Measurements from ENCODE around the gene SRGAP2.
"Not testable (repeated sequence)": the region's sequence is repeated elsewhere in the genome, so short reads cannot be mapped to it uniquely, and the experiment has no call there.

SRGAP2 gene

DNA sequence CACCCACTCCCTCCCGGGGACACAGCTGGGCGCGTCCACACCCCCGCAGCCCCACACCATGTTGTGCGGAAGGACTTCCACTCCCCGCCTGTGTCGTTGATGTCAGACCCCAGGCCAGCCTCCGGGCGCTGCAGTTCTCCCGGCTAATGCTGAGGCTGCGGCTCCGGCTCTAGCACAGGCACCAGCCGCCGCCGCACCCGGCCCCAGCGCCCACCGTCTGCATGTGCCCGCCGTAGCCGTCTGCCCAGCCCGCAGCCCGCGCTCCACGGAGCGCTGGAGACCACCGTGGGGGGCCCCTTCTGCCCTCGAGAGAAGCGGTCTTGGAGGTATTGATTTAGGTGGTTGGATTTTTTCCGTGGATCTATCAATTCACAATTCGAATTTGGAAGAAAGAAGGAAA lies 2.2 kb downstream of the SRGAP2 start:
- DNase-seq (ENCODE audit: low spot score), result not testable (repeated sequence)

DNA sequence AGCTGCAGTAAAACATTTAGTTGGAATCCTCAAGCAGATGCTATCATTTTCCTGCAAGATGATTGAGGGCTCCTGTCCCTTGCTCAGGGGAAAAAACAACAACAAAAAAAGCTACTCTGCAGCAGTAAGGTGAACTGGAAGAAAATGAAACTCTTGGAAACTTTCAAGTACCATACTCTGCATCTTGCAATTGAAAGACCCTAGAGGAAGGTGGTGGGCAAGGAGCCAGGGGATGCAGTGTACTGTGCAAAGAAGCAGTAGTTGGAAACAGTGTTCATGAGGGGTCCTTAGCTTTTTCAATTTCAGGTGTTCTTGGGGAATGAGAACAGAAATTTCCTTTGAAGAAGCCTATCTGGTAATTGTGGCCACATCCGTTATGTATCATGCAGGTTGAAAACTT lies 7.5 kb downstream of the SRGAP2 start:
- not testable (repeated sequence) for DNase-seq (ENCODE audit: low spot score)

DNA sequence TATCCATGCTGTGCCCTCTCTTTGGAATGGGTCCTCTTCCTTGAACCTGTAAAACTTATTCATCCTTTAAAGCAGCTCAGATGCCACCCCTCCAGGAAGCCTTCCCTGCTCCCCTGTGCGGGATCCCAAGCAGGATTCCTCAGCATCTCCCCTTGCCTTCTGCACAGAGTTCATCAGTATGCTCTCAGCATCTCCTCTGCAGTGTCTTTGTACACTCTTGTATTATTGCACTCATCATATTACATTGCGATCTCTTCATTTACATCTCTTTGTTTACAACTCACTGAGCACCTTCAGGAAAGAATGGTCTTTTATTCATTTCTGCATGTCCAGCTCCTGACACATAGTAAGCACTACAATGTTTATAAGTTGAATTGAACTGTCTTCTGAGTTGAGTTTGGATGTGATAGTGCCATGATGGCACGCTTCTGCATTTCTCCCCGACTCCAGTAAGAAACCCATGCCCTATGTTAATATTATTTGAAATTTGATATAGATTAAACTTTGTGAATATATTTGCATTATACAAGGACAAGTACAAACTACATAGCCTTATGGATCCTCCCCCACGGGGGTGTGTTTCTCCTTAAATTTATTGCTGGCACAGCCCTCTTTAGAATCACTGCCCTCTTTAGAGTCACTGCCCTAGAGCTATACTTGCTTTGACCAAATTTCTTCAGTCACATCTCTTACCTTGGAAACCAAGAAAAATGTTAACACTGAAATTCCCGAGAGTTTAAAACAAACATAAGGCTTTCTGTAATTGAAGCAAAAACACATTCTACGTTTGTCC lies 12.5 kb downstream of the SRGAP2 start:
- DNase-seq (ENCODE audit: low spot score), result not testable (repeated sequence)

DNA sequence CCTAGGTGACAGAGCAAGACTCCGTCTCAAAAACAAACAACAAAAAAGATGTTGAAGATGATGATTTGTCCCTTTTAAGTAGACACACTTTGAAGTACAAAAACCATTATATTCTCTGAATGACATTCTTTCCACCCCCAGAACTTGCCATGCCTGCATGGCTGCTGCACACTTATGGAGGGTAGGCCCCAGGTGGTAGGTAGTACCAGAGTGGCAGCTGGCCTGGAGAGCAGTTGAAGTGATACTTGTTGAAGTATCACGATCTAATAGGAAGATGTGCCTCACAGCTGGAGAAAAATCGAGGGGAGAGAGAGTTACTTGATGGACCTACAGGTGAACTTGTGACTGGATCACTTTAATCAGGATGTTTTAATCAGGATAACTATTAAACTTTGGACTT lies 14.9 kb downstream of the SRGAP2 start:
- not testable (repeated sequence) for DNase-seq (ENCODE audit: low spot score)

DNA sequence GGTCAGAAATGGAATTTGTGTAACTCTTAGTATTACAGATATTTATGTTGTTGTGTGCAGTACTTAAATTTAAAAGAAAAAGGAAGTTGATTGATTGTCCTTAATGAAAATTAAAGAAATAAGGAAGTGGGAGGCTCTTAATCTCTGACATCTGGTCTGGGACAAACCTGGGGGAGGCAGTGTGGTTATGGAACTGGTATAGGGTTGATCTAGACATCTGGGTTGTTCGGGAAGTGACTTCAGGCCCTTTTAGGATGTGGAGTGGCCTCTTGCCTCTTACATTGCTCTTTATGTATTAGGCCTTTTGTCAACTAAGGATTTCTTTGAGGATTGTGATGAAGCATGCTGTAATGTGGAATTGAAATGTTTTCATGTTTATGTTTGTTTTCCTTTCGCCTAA lies 15.4 kb downstream of the SRGAP2 start:
- DNase-seq (ENCODE audit: low spot score), result not testable (repeated sequence)

DNA sequence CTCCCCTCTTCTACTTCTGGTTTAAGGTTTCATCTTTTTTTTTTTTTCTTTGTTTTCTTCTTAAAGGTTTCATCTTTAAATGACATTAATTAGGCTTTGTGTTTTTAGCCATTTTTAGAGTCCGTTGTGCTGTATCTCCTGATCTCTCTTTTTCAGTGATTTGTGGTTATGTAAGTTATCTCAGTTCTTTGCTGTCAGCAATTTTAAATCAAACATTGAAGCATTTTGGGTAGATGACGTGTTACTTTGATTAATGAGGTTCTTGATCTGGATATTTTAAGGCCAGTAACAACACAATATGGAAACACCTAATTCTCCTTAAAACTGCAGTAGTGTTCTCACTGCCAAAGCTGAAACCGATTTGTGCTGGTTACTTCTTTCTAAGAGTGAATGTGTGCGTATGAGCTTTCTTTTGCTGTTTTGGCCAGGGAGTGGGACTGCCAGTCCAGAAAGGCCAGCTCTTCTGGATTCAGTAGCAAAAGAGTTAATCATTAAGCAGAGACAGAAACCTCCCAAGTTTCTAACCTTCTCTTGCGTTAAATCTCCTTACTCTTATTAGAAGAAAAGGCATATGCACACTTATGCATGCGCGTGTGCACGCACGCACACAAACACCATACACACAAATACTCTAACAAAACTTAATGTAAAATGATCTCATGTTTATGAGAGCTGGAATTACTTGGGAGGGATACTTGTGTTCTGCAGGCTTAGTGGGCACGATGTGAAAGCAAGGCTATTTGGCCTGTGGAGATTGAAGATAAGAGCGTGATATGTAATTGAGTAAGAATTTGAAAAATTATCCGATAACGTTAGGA lies 16.4 kb downstream of the SRGAP2 start:
- DNase-seq (ENCODE audit: low spot score), result not testable (repeated sequence)

DNA sequence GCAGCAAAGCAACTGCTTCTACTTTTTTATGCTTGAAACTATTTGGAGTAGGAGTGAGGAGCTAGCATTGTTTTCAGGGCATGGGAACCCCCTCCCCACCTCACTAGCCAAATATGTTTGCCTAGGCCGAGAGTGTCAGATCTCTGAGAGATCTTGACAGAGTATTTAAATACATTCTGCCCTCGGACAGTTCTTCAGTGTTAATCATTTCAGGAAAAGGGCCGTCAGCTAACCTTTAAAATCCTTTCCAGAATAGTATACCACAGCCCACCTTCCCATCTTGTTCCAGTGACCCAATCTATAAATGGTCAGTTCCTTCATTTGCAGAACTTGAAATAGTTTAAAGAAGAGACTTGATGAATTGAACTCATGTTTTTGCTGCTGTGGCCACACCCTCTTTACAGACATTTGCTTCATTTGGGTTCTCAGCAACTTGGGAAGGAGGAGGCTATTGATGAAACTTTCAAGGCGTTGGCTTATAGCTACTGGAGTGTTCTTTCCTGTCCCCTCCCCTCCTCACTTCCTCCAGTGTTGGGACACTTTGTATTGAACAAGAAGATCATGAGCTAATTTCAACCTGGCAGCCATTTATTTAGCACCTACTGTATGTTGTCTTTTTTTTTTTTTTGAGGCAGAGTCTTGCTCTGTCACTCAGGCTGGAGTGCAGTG lies 17.1 kb downstream of the SRGAP2 start:
- DNase-seq (ENCODE audit: low spot score), result not testable (repeated sequence)

DNA sequence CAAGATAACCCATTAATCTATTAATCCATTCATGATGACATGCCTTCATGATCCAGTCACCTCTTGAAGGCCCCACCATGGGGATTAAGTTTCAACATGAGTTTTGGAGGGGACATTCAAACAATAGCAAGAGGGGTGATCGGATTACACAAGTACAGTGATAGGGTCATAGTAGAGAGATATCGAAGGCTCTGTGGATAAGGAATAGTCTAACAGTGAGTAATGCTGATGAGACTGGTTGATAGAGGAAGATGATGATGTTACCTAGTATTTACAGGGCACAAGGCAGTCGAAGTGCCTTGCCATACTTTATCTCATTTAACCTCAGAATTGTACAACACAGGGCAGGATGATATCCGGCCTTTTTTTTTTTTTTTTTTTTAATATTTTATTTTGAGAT lies 18.2 kb downstream of the SRGAP2 start:
- DNase-seq (ENCODE audit: low spot score), result not testable (repeated sequence)

DNA sequence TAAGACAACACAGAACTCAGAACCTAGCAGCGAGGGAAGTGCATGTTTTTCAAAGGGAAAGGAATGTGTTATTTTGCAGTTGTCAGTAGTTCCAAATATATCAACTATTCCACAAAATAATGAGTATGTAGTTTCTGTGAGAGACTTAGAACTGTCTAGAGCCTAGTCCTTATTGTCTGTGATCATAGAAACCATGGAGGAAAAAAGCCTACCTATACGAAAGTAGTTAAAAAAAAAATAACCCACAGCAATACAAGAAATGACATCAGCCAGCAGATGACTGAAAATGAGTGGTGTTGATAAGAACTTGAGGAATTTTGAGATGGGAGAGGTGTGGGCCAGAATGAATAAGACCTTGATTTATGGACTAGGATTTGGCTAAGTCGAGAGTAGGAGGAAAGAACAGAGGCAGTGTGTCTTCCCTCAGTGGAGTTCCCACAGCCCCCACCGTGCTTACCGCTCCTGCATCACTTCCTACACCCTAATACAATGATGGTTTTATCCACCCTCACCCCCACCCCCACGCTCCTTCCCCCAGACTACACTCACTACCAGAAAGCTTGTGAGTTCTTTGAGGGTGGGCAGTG lies 20.9 kb downstream of the SRGAP2 start:
- DNase-seq (ENCODE audit: low spot score), result not testable (repeated sequence)

DNA sequence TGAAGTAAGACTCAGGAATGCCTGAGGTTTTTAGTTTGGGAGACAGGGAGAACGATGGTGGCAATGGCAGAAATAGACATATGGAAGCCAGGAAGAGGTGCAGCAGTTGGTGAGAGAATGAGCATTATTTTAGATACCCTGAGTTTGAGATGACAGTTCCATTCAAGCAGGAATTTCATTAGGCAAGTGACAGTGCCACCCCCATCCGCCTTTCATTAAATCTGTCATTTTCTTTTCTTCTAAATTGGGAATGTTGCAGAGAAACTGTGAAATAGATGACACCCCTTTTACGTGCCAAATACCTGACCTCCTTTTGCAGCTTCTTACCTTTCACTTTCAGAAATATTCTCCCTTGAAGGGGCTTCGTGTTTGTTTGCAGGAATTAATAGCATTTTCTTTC lies 22.0 kb downstream of the SRGAP2 start:
- not testable (repeated sequence) for DNase-seq (ENCODE audit: low spot score)

DNA sequence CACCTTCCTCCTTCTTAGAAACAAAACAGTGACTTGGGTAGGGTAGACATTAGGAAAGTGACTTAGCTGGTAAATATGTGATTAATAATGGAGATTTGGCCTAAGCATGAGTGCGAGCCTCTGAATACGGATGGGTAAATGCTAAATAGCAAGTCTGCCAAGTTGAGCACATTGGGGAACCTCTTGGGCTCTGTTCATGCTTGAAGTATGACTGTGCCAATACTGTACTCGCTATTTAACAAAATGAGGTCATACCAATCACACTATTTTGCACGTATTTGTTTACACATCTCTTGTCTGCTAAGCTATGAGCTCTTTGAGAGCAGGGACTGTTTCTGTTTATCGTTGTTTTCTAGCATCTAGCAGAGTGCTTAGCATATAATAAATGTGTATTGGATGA lies 23.5 kb downstream of the SRGAP2 start:
- DNase-seq (ENCODE audit: low spot score), result not testable (repeated sequence)

DNA sequence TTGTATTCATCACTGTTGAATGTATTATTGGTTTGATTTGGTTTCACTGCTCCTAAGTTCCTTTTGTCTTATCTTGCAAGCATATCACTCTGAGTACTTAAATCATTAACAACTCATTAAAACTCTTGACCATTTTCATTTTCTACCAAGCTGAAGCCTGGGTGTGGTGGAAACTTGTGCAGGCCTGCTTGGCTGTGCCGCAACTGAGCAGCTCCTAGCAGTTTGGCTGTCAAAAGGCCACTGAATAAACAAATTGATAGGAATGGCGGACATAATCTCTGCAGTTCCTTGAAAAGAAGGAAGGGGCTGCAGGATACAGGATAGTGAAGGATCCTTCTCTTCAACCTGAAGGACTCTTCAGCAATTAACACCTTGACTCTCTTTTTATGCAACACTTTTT lies 25.9 kb downstream of the SRGAP2 start:
- not testable (repeated sequence) for DNase-seq (ENCODE audit: low spot score)

DNA sequence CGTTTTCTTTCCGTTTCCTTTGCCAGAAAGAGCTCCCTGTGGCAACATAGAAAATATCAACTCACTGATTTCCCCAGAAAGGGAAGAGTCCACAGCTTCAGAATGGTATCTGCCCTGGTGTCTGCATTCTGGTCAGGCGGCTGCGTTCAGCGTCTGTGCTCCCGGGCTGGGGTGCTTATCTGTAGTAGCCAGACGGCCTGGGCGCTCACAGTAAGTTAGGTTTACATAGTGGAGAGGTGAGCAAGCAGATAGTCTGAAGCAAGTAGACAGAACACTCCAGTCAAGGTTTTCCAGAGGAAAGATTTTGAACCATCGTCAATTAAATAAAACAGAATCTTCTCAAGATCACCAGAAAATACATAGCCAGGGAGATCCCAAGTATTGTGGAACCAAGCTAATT lies 28.6 kb downstream of the SRGAP2 start:
- not testable (repeated sequence) for DNase-seq (ENCODE audit: low spot score)

DNA sequence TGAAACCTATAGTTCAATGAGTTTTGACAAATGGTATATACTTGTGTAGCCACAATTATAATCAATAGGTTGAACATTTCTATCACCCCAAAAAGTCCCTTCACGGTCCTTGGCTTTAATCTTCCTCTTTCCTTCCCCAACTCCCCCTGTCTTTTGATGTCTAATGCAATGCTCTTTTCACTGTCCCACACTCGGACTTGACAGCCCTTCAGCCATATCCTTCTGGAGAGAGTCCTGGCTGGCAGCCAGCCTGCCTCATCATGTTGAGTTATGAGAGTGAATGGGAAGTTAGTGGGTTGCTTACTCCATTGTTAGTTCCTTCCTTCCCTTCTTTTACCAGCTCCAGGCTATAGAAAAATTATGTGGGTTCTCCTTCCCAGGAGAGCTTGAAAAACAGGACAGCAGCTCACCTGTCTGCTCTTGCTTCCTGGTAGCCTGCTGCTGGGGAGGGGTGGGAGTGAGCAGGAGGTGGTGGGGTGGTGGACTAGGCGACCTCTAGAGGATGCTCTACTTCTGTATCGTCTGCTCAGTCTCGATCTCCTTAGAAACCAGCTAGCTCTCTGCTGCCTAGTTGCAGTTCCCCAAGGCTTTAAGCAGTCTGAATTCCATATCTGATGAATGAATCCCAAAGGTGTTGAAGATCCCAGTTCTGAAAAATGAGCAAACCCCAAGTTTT lies 29.8 kb downstream of the SRGAP2 start:
- not testable (repeated sequence) for DNase-seq (ENCODE audit: low spot score)

DNA sequence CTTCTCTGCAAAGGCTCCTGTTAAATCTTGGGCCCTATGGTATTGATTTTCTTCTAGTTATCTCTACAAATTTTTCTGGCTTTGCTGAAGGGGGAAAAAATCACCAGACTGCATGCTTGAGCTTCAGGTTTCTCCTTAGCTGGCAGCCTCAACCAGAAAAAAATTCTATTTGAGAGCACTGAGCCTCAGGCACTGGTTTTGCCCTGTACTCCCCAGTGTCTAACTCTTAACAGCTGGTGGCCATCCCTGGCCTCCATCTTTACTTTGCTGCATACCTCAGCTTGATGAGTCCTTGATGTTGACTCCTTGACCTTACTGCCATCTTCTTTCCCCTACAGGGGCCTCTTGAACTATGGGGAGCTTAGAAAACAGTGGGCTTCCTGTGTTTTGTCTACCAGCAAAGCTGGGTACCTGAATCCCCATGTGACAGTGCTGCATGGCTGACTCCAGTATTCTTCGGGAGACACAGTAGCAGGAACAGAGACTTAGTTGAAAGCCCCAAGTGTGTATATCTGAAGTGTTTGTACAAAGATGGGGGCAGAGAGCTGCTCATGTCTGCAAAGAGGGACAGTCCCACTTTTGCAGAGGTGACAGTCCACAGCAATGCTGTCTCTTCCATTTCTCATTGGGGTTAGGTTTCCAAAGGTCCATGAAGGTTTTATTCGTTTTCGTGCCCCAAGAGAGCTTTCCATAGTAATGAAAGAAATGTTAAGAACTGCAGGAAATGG lies 31.0 kb downstream of the SRGAP2 start:
- not testable (repeated sequence) for DNase-seq (ENCODE audit: low spot score)

DNA sequence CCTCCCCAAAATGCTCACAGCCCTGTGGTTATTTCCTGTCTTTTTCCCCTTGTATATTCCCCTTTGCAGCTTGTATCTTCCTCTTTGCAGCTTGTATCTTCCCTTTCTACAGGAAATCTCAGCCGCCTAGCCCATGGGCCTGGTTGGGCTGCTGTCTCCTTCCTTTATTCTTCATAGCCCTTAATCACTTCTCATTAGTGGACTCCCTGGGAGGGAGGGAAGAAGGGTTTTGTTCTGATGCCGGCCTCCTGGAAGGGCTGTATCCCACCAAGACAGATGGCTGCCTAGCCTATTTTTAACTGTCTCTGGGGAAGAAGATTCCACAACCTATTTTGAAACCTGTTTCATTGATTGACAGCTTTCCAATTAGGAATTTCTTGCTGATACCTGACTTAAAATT lies 31.8 kb downstream of the SRGAP2 start:
- not testable (repeated sequence) for DNase-seq (ENCODE audit: low spot score)

DNA sequence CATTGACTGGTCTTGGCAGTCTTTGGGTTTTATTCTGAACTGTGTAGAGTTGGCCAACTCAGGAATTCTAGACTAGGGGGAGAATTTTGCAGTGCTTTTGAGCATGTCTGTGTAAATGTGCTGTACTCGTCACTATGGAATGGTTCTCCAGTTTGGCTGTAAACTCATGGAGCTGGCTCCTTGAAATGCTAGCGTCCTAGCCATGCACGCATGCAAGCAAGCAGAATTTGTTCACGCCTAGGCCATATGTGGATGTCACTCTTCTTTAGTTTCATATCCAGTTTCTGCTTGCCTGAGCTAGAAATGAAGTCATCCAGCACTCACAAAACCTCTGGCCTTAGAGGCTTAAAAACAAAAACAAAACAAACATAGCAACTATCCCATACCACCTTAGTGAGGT lies 36.9 kb downstream of the SRGAP2 start:
- DNase-seq (ENCODE audit: low spot score), result not testable (repeated sequence)

DNA sequence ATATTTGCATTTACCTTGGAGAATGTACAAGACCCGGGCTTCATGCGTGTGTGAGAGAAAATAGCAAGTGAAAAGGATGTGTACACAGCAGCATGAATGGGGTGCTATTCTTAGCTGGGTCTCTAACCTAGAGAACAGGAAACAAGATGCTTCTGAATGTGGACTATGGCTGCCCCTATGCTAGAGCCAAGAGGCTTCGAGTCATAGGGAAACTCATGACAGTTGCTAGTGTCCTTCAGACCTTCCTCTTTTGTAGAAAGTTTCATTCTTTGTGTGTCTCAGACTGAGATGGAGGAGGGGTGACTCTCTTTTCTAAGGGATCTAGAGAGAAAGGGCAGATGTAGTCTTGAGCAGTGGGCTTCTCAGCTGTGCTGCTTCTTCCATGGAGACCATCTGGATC lies 40.0 kb downstream of the SRGAP2 start:
- DNase-seq (ENCODE audit: low spot score), result not testable (repeated sequence)

DNA sequence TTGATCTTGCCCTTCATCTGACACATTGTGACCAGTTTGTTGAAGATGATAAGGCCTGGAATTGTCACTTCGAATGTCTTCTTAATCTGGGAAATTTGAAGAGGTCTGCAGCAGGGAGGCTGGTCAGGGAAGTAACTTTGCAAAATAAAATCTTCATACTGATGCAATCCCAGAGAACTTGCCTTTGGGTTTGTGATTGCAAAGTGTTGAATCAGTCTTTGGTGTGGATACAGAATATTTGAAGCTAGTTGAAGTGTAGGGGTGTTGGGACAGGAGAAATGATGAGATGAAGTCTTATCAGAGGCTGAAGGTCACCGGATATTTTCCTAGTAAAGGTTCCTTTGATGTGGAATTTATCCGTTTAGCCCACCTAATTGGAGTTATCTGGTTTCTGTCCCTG lies 42.1 kb downstream of the SRGAP2 start:
- not testable (repeated sequence) for DNase-seq (ENCODE audit: low spot score)

DNA sequence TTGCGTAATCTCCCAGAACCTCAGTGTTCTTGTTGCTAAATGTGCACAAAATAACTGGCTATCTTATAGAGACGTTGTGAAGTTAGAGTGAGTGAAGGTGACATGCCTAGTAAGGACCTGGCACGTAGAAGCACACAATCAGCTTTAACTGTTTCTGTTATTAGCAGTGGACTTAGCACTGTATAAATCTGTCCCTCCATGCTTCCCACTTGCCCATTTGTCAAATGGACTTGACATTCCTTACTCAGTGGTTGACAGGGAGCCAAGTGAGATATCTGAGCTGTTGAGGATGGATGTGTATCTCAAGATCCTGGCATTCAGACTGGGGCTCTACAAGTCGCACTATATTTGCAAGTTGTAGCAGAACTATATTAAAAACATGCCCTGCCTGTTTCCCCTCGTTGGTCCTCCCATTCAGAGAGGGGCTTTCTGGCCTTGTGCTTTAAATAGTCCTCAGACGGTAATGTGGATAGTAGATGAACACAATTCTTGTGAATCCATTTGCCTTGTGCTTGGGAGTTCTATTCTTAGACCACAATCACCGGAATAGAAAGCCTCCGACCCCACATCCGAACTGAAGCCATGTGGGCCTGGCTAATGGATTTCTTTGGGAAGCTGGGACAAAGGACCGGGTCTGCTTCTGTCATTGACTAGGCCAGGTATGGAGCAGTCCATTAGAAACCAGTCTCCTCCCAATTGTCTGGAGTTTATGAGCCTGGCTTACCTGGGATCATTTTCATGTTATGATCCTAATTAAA lies 43.0 kb downstream of the SRGAP2 start:
- not testable (repeated sequence) for DNase-seq (ENCODE audit: low spot score)

All from SK-N-DZ (cell line).